DMS79 treated with DMSO at 0.1 percent for 48 hours (cell line): Measurements from ENCODE around the gene BSPH1.
"Not testable (repeated sequence)": the region's sequence is repeated elsewhere in the genome, so short reads cannot be mapped to it uniquely, and the experiment has no call there.

Experiments
- DNase-seq: peaks from one replicate; lab custom pipeline; 2025; lab: John Stamatoyannopoulos, UW

Gene BSPH1

DNA sequence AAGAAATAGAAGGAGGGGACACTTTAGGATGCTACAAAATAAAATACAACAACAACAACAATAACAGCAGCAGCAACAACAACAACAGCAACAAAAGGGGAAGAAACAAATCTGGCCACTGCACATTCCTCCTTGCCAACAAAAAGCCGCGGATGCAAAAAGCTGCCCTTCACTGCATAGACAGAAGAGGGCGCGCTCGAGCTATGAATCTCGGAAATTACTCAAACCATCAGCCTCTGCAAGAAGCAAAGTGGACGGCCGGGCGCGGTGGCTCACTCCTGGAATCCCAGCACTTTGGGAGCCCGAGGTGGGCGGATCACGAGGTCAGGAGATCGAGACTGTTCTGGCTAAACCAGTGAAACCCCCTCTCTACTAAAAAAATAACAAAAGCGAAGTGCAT is 71.9 kb downstream of the BSPH1 start:
- DNase-seq = not testable (repeated sequence)
